Left ventricle myocardium inferior (tissue), 1 donor: ENCODE results near the gene TECTA. TPM values are rescaled to one million over a fixed set of nuclear protein-coding genes. Genes with fewer than 3 reads are reported as not detected.

Source experiments
- DNase-seq: peaks from one replicate; pipeline ENCODE4 v3.0.0-alpha.2; 2020
- H3K27ac ChIP-seq: fragments of 200-600 bp; replicated peaks from 2 replicates; pipeline ENCODE4 v1.8.0; 2021
- H3K27me3 ChIP-seq: fragments of 200-600 bp; 2 replicates; pipeline ENCODE4 v1.8.0; 2021; ENCODE audit warnings: low read depth
- H3K36me3 ChIP-seq: fragments of 200-600 bp; 2 replicates; pipeline ENCODE4 v1.8.0; 2021
- H3K4me1 ChIP-seq: fragments of 200-600 bp; 2 replicates; pipeline ENCODE4 v1.8.0; 2021
- H3K4me3 ChIP-seq: fragments of 200-600 bp; 2 replicates; pipeline ENCODE4 v1.8.0; 2021; ENCODE audit warnings: mild to moderate bottlenecking, moderate library complexity
- H3K9me3 ChIP-seq: fragments of 200-600 bp; replicated peaks from 2 replicates; pipeline ENCODE4 v1.8.0; 2021
- CTCF ChIP-seq: fragments of 200-600 bp; IDR thresholded peaks from 2 replicates; pipeline ENCODE4 v1.8.0; 2021; ENCODE audit warnings: antibody characterized with exemption, mild to moderate bottlenecking, borderline replicate concordance
- intact Hi-C: fragments of 100-400 bp; cut with micrococcal nuclease; formaldehyde crosslinking; loops from one replicate; pipeline ENCODE4 v1.11.0; 2022
- total RNA-seq: library from RNA; stranded (reverse); fragmentation: NEBNext Ultra II Directional; extraction: Animal tissue kit (Norgen Biotek cat#: 25700); gene quantifications from one replicate; pipeline ENCODE4 v1.2.1, GENCODE V29; 2021
- donor health status: DM: no; HTN: yes; CAD: no; lungs with severe emphysema.

The TECTA gene
- total RNA-seq, 1 donor from 2014 or later: 1.1 TPM

DNA sequence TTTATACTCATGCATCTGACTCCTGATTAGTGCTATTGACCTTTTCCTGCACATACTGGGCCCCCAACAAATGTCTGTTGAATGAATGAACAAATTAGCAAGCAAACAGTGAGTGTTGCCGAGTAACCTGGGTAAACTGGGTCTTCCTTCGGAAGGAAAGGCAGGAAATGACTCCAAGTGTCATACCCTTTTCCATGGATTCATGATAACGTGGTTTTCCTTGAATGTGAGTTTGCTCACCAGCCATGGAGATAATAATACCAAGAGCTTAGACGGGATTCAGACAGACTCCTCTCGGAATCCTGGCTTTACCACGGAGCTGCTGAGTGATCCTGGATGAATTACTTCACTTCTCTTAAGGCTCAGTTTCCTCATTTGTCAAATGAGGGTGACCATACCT lies 16.7 kb downstream of the TECTA start:
- intact Hi-C loops: no loop called here
- no peak for TF ChIP-seq CTCF
- peaks cover under 1% of the 10 kb centered on the region for H3K4me1 ChIP-seq
- peaks cover 13% of the 10 kb centered on the region for H3K9me3 ChIP-seq
- no peaks in the 10 kb centered on the region for H3K36me3 ChIP-seq
- H3K27me3 ChIP-seq: no peaks in the 10 kb centered on the region
- H3K27ac ChIP-seq: no peak overlapping the region
- H3K4me3 ChIP-seq: no peak overlapping the region
- no peak for DNase-seq

DNA sequence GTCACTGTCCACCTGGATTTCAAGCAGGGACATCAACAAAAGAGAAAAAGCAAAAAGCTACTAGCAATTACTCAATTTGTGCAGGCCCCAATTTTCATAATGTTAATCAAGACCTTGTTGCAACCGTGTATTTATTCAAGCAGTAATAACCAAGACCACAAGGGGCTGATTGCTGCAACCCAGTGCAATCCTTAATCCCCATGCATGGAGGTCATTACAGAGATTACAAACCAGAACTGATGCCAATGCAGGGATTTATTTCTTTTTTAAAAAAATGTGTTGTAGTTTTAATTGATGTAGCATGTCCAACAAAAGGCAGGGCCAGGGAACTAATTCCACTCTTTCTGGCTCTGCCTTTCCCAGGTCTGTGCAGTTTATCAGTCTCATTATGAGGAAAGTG lies 18.4 kb downstream of the TECTA start:
- Histone ChIP-seq H3K9me3 (peaks cover 16% of the 10 kb centered on the region), H3K4me1 (no peaks in the 10 kb centered on the region), H3K4me3 (no peak overlapping the region), H3K27ac (no peak overlapping the region), H3K36me3 (no peaks in the 10 kb centered on the region), H3K27me3 (no peaks in the 10 kb centered on the region)
- no peak for DNase-seq
- TF ChIP-seq CTCF: no peak
- intact Hi-C loops: no loop called here

- Histone ChIP-seq H3K27me3 (no peaks in the 10 kb centered on the region), H3K9me3 (peaks cover 16% of the 10 kb centered on the region), H3K4me1 (no peaks in the 10 kb centered on the region), H3K27ac (no peak overlapping the region), H3K4me3 (no peak overlapping the region), H3K36me3 (no peaks in the 10 kb centered on the region)
- no peak for DNase-seq
- intact Hi-C loops: no loop called here
- no peak for TF ChIP-seq CTCF
Observed at GRCh38 chr11:121122328-121122727, 21.3 kb downstream of the TECTA start.

DNA sequence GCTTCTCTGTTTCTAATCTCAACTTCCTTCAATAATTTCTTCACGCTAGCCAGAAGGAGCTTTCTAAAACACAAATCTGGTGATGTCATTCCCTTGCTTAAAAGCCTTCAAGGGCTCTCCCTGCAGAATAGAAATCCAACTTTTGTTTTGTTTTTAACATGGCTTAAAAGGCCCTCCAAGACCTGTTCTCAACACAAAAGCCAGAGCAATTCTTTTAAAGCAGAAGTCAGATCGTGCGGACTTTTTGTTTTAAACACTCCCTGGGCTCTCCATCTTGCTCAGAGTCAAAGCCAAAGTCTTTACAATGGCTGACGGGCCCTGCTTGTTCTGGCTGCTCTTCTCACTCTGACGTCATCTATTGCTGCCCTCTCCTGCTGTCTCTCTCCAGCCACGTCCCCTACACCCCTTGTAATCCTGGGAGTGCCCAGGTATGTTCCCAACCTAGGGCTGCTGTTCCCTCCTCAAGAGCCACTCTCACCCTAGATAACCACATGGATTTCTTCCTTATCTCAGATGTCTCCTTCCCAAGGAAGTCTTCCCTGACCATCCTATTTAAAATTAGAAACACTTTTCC lies 22.5 kb downstream of the TECTA start:
- intact Hi-C loops: no loop called here
- H3K4me1 ChIP-seq: no peaks in the 10 kb centered on the region
- no peaks in the 10 kb centered on the region for H3K27me3 ChIP-seq
- DNase-seq: no peak
- H3K27ac ChIP-seq: no peak overlapping the region
- no peaks in the 10 kb centered on the region for H3K36me3 ChIP-seq
- no peak for TF ChIP-seq CTCF
- H3K4me3 ChIP-seq: no peak overlapping the region
- H3K9me3 ChIP-seq: peaks cover 16% of the 10 kb centered on the region

DNA sequence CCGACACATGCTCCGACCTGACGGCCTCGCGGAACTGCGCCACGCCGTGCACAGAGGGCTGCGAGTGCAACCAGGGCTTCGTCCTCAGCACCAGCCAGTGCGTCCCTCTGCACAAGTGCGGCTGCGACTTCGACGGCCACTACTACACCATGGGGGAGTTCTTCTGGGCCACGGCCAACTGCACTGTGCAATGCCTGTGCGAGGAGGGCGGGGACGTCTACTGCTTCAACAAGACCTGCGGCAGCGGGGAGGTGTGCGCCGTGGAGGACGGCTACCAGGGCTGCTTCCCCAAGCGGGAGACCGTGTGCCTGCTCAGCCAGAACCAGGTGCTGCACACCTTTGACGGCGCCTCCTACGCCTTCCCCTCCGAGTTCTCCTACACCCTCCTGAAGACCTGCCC lies 26.8 kb downstream of the TECTA start:
- H3K27me3 ChIP-seq: no peaks in the 10 kb centered on the region
- H3K4me1 ChIP-seq: no peaks in the 10 kb centered on the region
- no peak for TF ChIP-seq CTCF
- H3K27ac ChIP-seq: no peak overlapping the region
- peaks cover 3% of the 10 kb centered on the region for H3K9me3 ChIP-seq
- no peak for DNase-seq
- no peak overlapping the region for H3K4me3 ChIP-seq
- H3K36me3 ChIP-seq: no peaks in the 10 kb centered on the region
- intact Hi-C loops: no loop called here
